ENCODE results near the gene LCTL.

LCTL gene

GRCh38 chr15:66609876-66610275 lies 44.1 kb upstream of the LCTL start:
- no peak for TF ChIP-seq CTCF (IDR thresholded peaks at IDR 0.05)
- Histone ChIP-seq H3K27me3 (no peaks in the 10 kb centered on the region), H3K4me3 (ENCODE audit: low read depth in 1 of 2, low read length in 1 of 2) (no peak overlapping the region), H3K4me1 (ENCODE audit: control insufficient read depth in 1 of 2, insufficient read depth in 1 of 2, low read depth in 1 of 2, low read length in 1 of 2) (peaks cover 18 to 20% of the 10 kb centered on the region in 2 experiments), H3K27ac (no peak overlapping the region), H3K9me3 (no peaks in the 10 kb centered on the region), H3K36me3 (no peaks in the 10 kb centered on the region)

- no peaks in the 10 kb centered on the region for H3K36me3 ChIP-seq
- H3K4me3 ChIP-seq (ENCODE audit: low read depth in 1 of 2, low read length in 1 of 2): no peak overlapping the region
- no peaks in the 10 kb centered on the region for H3K27me3 ChIP-seq
- no peak for TF ChIP-seq CTCF (IDR thresholded peaks at IDR 0.05)
- peaks cover 8 to 10% of the 10 kb centered on the region in 2 experiments for H3K4me1 ChIP-seq (ENCODE audit: control insufficient read depth in 1 of 2, insufficient read depth in 1 of 2, low read depth in 1 of 2, low read length in 1 of 2)
- H3K9me3 ChIP-seq: no peaks in the 10 kb centered on the region
- no peak overlapping the region for H3K27ac ChIP-seq
These were observed 43.1 kb upstream of the LCTL start for GRCh38 chr15:66608881-66609280.

DNA sequence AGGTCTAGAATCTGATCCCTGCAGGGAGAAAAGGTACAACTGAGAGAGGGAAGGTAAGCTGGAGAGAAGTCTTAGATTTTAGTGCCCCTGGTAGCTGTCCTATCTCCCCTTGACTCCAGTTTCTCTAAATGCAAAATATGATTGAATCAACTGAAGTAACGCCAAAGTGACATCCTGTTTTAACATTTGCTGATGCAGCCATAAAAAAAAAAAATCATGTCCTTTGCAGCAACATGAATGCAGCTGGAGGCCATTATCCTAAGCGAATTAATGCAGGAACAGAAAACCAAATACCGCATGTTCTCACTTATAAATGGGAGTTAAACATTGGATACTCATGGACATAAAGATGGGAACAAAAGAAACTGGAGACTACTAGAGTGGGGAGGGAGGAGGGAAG lies 42.4 kb upstream of the LCTL start:
- no peaks in the 10 kb centered on the region for H3K9me3 ChIP-seq
- peaks cover under 1 to 3% of the 10 kb centered on the region in 2 experiments for H3K4me1 ChIP-seq (ENCODE audit: control insufficient read depth in 1 of 2, insufficient read depth in 1 of 2, low read depth in 1 of 2, low read length in 1 of 2)
- no peaks in the 10 kb centered on the region for H3K27me3 ChIP-seq
- H3K27ac ChIP-seq: no peak overlapping the region
- H3K4me3 ChIP-seq (ENCODE audit: low read depth in 1 of 2, low read length in 1 of 2): no peak overlapping the region
- no peaks in the 10 kb centered on the region for H3K36me3 ChIP-seq
- TF ChIP-seq CTCF (IDR thresholded peaks at IDR 0.05): no peak

- Histone ChIP-seq H3K27me3 (no peaks in the 10 kb centered on the region), H3K9me3 (no peaks in the 10 kb centered on the region), H3K36me3 (no peaks in the 10 kb centered on the region), H3K27ac (no peak overlapping the region), H3K4me1 (ENCODE audit: control insufficient read depth in 1 of 2, insufficient read depth in 1 of 2, low read depth in 1 of 2, low read length in 1 of 2) (no peaks in the 10 kb centered on the region), H3K4me3 (ENCODE audit: low read depth in 1 of 2, low read length in 1 of 2) (no peak overlapping the region)
- peak; percentile 76 for TF ChIP-seq CTCF (IDR thresholded peaks at IDR 0.05)
These were observed 37.7 kb upstream of the LCTL start for GRCh38 chr15:66603301-66604179.

- no peak overlapping the region for H3K27ac ChIP-seq
- no peak for TF ChIP-seq CTCF (IDR thresholded peaks at IDR 0.05)
- no peaks in the 10 kb centered on the region for H3K36me3 ChIP-seq
- no peaks in the 10 kb centered on the region for H3K27me3 ChIP-seq
- no peaks in the 10 kb centered on the region for H3K4me1 ChIP-seq (ENCODE audit: control insufficient read depth in 1 of 2, insufficient read depth in 1 of 2, low read depth in 1 of 2, low read length in 1 of 2)
- no peaks in the 10 kb centered on the region for H3K9me3 ChIP-seq
- no peak overlapping the region for H3K4me3 ChIP-seq (ENCODE audit: low read depth in 1 of 2, low read length in 1 of 2)
These were observed 35.7 kb upstream of the LCTL start for GRCh38 chr15:66601521-66601920.

Data from neutrophil (primary cell).